ENCODE data around the gene CCR7. TPM values are rescaled to one million over a fixed set of nuclear protein-coding genes. Genes with fewer than 3 reads are reported as not detected.
"Not testable (repeated sequence)": the region's sequence is repeated elsewhere in the genome, so short reads cannot be mapped to it uniquely, and the experiment has no call there.

The CCR7 gene
- total and polyA plus RNA-seq, 2 experiments from 2014 or later = not detected

DNA sequence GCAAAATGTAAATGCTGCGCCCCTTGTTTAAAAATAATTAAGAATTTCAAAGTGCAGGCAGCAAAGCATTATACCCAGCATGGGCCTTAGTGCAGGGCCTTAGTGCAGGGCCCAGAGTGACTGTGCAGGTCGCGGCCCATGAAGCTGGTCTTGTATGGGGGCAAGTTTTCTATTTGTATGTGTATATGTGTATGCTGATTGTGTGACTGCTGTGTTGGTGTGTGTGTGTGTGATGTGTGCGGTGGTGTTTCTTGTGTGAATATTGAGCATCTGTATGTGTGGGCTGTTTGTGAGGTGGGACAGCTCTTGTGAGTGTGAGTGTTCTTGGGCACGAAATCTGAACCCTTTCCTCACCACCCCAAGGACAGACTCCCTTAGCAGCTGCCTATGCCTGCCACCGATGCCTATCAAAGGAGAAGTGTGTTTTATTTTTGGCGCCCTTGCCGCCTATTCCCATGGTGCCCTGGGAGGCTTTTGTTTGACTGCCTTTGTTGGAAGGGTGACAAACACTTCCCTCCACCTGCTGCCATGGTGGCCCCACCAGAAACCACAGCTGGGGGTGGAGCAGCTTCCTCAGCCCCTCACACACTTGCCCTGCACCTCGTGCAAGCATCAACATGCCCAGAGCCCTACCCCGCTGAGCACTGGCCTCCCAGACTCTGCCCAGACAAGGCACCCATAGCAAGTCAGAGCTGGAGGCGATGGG is 18.0 kb downstream of the CCR7 start:
- TF ChIP-seq, protein P1, sequence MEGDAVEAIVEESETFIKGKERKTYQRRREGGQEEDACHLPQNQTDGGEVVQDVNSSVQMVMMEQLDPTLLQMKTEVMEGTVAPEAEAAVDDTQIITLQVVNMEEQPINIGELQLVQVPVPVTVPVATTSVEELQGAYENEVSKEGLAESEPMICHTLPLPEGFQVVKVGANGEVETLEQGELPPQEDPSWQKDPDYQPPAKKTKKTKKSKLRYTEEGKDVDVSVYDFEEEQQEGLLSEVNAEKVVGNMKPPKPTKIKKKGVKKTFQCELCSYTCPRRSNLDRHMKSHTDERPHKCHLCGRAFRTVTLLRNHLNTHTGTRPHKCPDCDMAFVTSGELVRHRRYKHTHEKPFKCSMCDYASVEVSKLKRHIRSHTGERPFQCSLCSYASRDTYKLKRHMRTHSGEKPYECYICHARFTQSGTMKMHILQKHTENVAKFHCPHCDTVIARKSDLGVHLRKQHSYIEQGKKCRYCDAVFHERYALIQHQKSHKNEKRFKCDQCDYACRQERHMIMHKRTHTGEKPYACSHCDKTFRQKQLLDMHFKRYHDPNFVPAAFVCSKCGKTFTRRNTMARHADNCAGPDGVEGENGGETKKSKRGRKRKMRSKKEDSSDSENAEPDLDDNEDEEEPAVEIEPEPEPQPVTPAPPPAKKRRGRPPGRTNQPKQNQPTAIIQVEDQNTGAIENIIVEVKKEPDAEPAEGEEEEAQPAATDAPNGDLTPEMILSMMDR (IDR thresholded peaks at IDR 0.05; ENCODE audit: low read depth, low read length) = no peak
- no peaks in the 10 kb centered on the region for H3K36me3 ChIP-seq
- H3K4me1 ChIP-seq (ENCODE audit: low read depth) = peaks cover 19% of the 10 kb centered on the region
- H3K27me3 ChIP-seq = no peaks in the 10 kb centered on the region
- no peak overlapping the region for H3K4me3 ChIP-seq
- DNase-seq (ENCODE audit: low read depth in 1 of 2, low spot score in 1 of 2) = no peak
- H3K27ac ChIP-seq = no peak overlapping the region
- H3K9me3 ChIP-seq (ENCODE audit: low read depth) = no peaks in the 10 kb centered on the region

DNA sequence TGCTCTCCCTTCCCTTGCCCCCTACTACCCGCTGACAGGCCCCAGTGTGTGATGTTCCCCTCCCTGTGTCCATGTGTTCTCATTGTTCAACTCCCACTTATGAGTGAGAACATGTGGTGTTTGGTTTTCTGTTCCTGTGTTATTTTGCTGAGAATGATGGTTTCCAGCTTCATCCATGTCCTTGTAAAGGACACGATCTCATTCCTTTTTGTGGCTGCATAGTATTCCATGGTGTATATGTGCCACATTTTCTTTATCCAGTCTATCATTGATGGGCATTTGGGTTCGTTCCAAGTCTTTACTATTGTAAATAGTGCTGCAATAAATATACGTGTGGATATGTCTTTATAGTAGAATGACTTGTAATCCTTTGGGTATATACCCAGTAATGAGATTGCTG is 18.8 kb downstream of the CCR7 start:
- not testable (repeated sequence) for H3K27me3 ChIP-seq; H3K36me3 ChIP-seq; DNase-seq (ENCODE audit: low read depth in 1 of 2, low spot score in 1 of 2); H3K4me3 ChIP-seq; H3K9me3 ChIP-seq (ENCODE audit: low read depth); H3K27ac ChIP-seq
- H3K4me1 ChIP-seq (ENCODE audit: low read depth) = peaks cover 20% of the 10 kb centered on the region

DNA sequence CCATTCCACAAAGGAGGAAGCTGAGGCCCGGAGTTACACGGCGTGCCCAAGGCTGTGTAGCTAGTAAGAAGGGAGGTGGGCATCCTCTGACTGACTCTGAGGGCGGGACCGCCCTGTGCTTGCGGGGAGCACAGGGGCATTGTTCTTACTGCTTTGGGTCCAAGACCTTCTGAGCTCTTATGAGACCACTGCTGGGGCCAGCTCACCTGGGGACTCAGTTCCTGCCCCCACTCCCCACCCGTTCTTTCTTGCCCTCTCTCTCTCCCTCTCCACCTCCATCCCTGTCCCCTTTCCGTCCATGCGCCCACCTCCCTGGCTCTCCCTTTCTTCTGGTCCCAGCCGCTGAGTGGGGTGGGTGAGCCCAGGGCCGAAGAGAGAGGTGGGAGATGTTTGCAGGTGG is 19.6 kb downstream of the CCR7 start:
- no peak for DNase-seq (ENCODE audit: low read depth in 1 of 2, low spot score in 1 of 2)
- H3K27ac ChIP-seq = no peak overlapping the region
- H3K9me3 ChIP-seq (ENCODE audit: low read depth) = no peaks in the 10 kb centered on the region
- no peaks in the 10 kb centered on the region for H3K27me3 ChIP-seq
- TF ChIP-seq, protein P1 (IDR thresholded peaks at IDR 0.05; ENCODE audit: low read depth, low read length) = no peak
- no peak overlapping the region for H3K4me3 ChIP-seq
- H3K4me1 ChIP-seq (ENCODE audit: low read depth) = peaks cover 25% of the 10 kb centered on the region
- no peaks in the 10 kb centered on the region for H3K36me3 ChIP-seq

DNA sequence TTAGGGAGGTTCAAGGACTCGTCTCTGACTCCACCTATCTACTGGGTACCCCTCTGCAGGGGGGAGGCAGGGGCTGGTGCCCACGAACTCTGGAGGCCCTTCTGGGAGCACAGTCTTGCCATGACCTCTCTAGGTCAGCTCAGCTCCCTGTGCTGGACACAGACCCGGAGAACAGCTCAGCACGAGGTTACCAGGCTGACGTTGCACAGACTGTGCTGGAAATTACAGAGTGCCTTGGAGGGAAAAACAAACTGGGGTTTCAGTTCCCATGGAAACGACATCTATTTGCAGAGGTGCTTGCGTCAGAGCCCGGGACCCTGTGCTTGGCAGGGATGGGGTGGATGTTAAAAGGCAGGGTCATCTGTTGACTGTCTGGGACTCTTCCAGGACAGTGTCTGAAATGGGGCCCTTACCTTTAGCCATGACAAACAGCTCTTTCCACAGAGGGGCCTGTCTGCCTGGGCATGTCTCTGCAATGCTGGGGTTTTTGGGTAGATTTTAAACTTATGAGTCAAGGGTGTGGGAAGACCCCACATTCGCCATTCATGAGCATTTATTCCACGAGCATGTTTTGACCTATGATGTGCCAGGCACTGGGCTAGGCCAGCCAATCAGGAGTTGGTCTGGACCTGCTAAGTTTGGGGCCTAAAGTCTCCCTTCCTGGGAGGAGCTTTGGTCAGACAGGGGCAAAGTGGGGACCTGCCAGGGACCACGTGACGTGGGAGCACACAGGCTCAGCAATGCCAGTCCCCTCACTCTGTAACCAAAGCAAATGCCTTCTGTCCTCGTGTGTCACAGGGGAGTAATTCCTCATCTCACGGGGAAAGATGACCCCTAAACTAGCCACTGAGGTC is 22.5 kb downstream of the CCR7 start:
- peaks cover 32% of the 10 kb centered on the region for H3K4me1 ChIP-seq (ENCODE audit: low read depth)
- peak overlapping the region; percentile 38 for H3K27ac ChIP-seq
- H3K27me3 ChIP-seq = no peaks in the 10 kb centered on the region
- H3K9me3 ChIP-seq (ENCODE audit: low read depth) = no peaks in the 10 kb centered on the region
- no peak overlapping the region for H3K4me3 ChIP-seq
- TF ChIP-seq, protein P1 (IDR thresholded peaks at IDR 0.05; ENCODE audit: low read depth, low read length) = no peak
- peak in 1 of 2 donors; percentile 99 for DNase-seq (ENCODE audit: low read depth in 1 of 2, low spot score in 1 of 2)
- H3K36me3 ChIP-seq = no peaks in the 10 kb centered on the region

DNA sequence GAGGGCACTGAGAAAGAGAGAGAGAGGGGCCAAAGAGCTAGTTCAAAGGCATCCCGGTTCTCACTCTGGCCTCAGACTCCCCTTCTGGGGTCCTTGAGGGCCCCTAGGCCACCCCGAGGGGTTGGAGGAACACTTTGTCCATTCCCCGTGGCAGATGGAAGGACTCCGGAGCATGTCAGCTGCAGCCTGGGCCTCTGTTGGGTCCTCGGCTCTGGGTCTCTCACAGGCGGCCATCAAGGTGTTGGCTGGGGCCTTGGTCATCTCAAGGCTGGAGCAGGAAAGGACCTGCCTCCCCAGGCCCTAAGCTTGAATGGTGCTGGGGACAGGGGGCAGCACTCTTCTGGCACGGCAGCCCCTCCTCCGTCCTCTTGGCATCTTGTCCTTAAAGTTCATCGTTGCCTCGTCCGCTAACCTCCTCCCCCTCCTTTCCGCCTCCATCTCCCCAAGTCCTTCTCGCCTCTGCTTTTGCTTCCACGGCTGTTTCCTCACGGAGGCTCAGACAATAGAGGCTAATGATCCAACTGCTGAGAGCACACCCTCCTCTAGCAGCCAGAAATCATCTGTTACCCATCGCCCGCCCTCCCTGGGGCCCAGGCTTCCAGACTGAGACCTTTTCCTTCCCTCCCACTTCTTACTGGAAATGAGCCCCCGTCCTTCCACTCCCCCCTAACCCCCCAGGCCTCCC is 23.3 kb downstream of the CCR7 start:
- Histone ChIP-seq H3K36me3 (no peaks in the 10 kb centered on the region), H3K4me1 (ENCODE audit: low read depth) (peaks cover 24% of the 10 kb centered on the region), H3K27me3 (no peaks in the 10 kb centered on the region), H3K4me3 (no peak overlapping the region), H3K27ac (peak overlapping the region; percentile 38), H3K9me3 (ENCODE audit: low read depth) (no peaks in the 10 kb centered on the region)
- TF ChIP-seq, protein P1 (IDR thresholded peaks at IDR 0.05; ENCODE audit: low read depth, low read length) = no peak
- DNase-seq (ENCODE audit: low read depth in 1 of 2, low spot score in 1 of 2) = no peak
